ENCODE measurements around the gene ZNF606.

Gene ZNF606

DNA sequence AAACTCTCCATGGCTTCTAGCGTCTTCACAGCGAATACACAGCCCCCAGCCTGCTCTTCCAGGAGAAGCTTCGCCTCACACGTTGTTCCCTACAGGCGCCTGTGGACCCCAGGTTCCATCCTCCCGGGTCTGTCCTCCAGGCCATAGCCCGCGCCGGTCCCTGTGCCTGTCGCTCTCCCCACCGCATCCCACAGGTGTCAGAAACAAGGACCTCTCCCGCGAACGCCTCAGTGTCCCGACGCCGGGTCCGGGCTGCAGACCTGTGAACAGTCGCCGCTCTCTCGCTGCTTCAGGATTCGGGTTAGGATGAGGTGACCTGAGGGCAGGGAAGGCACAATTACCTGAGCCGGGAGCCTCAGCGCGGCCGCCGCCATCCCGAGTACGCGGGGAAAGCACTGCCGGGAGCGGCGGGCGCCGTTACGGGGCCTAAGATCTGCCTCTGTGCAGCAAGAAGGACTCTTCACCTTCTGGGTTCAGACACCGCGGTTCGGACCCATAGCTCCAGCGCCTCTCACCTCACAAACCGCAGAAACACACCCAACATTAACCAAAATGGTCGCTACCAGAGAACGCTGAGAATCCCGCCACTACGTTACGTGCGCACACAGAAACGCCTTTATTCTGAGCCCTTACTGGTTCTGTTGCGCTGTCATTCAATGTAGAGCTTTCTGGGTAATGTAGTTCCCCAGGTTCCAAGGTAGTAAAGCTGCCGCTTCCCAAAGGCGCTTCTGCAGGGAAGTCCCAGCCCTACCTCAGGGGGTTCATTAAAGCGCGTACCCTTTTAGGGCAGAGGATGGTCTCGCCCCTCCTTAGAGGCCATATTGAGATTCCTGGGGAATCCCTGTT, 67.6 kb downstream of the ZNF606 start, which contains the start of gene ZNF418:
Gene ZNF418 (minus strand): TSS at position 583 of the 846 bp plus-strand sequence. CDS start 1,580 bp downstream, outside the sequence.
- in situ Hi-C loops (cut with HindIII; ENCODE audit: low sequenced_read_pairs) = loop anchor here (5.0 to 10.0 kb wide), 2 partner anchors 33 to 50 kb away; no protein-coding TSS in a partner anchor

- in situ Hi-C loops (cut with HindIII; ENCODE audit: low sequenced_read_pairs) = loop anchor here (10.0 kb wide), 1 partner anchor 353 kb away; the partner anchor contains the start of gene ZNF416
Measured at GRCh38 chr19:57927587-57927986, 75.0 kb downstream of the ZNF606 start.

Data from endothelial cell of hepatic sinusoid (primary cell).